HepG2 (cell line): Measurements from ENCODE around the gene NPHP3. TPM values are rescaled to one million over a fixed set of nuclear protein-coding genes. Genes with fewer than 3 reads are reported as not detected.

Source experiments
- CENPT ChIP-seq: sonication (generic); formaldehyde crosslinking; IDR thresholded peaks from 2 replicates; pipeline ENCODE4 v1.8.0; 2022; ENCODE audit warnings: low read depth, mild to moderate bottlenecking, moderate library complexity, missing genetic modification reagents
- CTCF ChIP-seq: sonication (generic); formaldehyde crosslinking; IDR thresholded peaks from 2 replicates; pipeline ENCODE4 v1.5.0; 2020; ENCODE audit warnings: mild to moderate bottlenecking, missing genetic modification reagents, moderate library complexity
- DMTF1 ChIP-seq: sonication (generic); formaldehyde crosslinking; IDR thresholded peaks from 2 replicates; pipeline ENCODE4 v1.4.0; 2020; ENCODE audit warnings: mild to moderate bottlenecking, missing genetic modification reagents
- DNMT1 ChIP-seq: sonication (generic); formaldehyde crosslinking; IDR thresholded peaks from 2 replicates; pipeline ENCODE4 v1.5.1; 2020; ENCODE audit warnings: mild to moderate bottlenecking, missing genetic modification reagents
- FOSL2 ChIP-seq: sonication (generic); formaldehyde crosslinking; IDR thresholded peaks from 2 replicates; pipeline ENCODE4 v1.4.0; 2020; ENCODE audit warnings: missing genetic modification reagents
- HIC2 ChIP-seq: sonication (generic); formaldehyde crosslinking; IDR thresholded peaks from 2 replicates; pipeline ENCODE4 v1.9.0; 2022; ENCODE audit warnings: low read depth, missing genetic modification reagents
- HNRNPK ChIP-seq: fragments of 200-400 bp; formaldehyde crosslinking; IDR thresholded peaks from 2 replicates; pipeline ENCODE4 v1.6.1; 2018; ENCODE audit warnings: low read length, low read depth, moderate library complexity, mild to moderate bottlenecking; ENCODE audit not compliant: poor library complexity, severe bottlenecking
- IRF9 ChIP-seq: sonication (generic); formaldehyde crosslinking; IDR thresholded peaks from 2 replicates; pipeline ENCODE4 v1.8.0; 2022; ENCODE audit warnings: missing genetic modification reagents, mild to moderate bottlenecking, borderline replicate concordance
- MAF1 ChIP-seq: sonication (generic); formaldehyde crosslinking; IDR thresholded peaks from 2 replicates; pipeline ENCODE4 v1.5.0; 2020; ENCODE audit warnings: missing genetic modification reagents, borderline replicate concordance
- MLLT10 ChIP-seq: sonication (generic); formaldehyde crosslinking; IDR thresholded peaks from 2 replicates; pipeline ENCODE4 v1.4.0; 2020; ENCODE audit warnings: missing genetic modification reagents
- PHF5A ChIP-seq: IDR thresholded peaks from one replicate; pipeline ENCODE4 v1.6.1; 2018; ENCODE audit warnings: low read depth, missing genetic modification reagents; ENCODE audit not compliant: unreplicated experiment
- PRDM15 ChIP-seq: sonication (generic); formaldehyde crosslinking; IDR thresholded peaks from 2 replicates; pipeline ENCODE4 v1.4.0; 2020; ENCODE audit warnings: missing genetic modification reagents
- XRCC5 ChIP-seq: fragments of 200-400 bp; formaldehyde crosslinking; optimal IDR thresholded peaks from 2 replicates; pipeline ENCODE3; 2017; ENCODE audit warnings: mild to moderate bottlenecking, low read length
- ZBTB7A ChIP-seq: sonication (generic); formaldehyde crosslinking; IDR thresholded peaks from 2 replicates; pipeline ENCODE4 v1.8.0; 2022; ENCODE audit warnings: mild to moderate bottlenecking, missing genetic modification reagents
- ZFP36 ChIP-seq: fragments of 150-350 bp; IDR thresholded peaks from 2 replicates; pipeline ENCODE4 v1.6.1; 2018; ENCODE audit warnings: borderline replicate concordance, low read length, low read depth; ENCODE audit not compliant: partially characterized antibody
- ZNF414 ChIP-seq: sonication (generic); formaldehyde crosslinking; IDR thresholded peaks from 2 replicates; pipeline ENCODE4 v1.5.0; 2020; ENCODE audit warnings: missing genetic modification reagents
- polyA plus RNA-seq, 8 experiments: library from polyadenylated mRNA; depleted of rRNA in 3 of 8; stranded (reverse) in 7 of 8; unstranded in 1 of 8; fragments of >200 nt; fragmentation: Illumina TruSeq in 4 of 8; extraction: Trizol in 4 of 8; gene quantifications; 2 replicates each; pipeline versions ENCODE4 v1.2.1 to v1.2.3, GENCODE V29; 2011 to 2016; ENCODE audit warnings: low read depth in 4 of 8, missing spikeins in 1 of 8, mixed read lengths in 1 of 8; ENCODE audit not compliant: insufficient read depth in 1 of 8
- total RNA-seq, 5 experiments: library from RNA; depleted of rRNA; stranded (reverse); fragments of >200 nt; fragmentation: Illumina TruSeq; extraction: Trizol; gene quantifications; 2 replicates each; pipeline ENCODE4 v1.2.3, GENCODE V29; 2016; ENCODE audit warnings: low read depth in 1 of 5

NPHP3 gene
- total and polyA plus RNA-seq, 2 of the 13 experiments (the other 11 are each of a cell fraction or from before 2014, with no cell fraction given), result 11.0 to 20.2 TPM

GRCh38 chr3:132659365-132660051, 62.7 kb downstream of the NPHP3 start, which contains the start of gene ACAD11 (continued):
- TF ChIP-seq CTCF (CRISPR knock-in tag) (peak; percentile 70), MAF1 (CRISPR knock-in tag) (0 out of 2 replicates have a peak, but pooled peaks have one; percentile 23), PHF5A (no peak), DNMT1 (CRISPR knock-in tag) (0 out of 2 replicates have a peak, but pooled peaks have one; percentile 37), ZFP36 (no peak), DMTF1 (CRISPR knock-in tag) (no peak), HNRNPK (no peak), FOSL2 (peak; percentile 21; the same call in 1 of the 2 replicates), PRDM15 (CRISPR knock-in tag) (no peak), MLLT10 (CRISPR knock-in tag) (no peak), HIC2 (CRISPR knock-in tag) (no peak), ZBTB7A (no peak), XRCC5 (no peak), CENPT (no peak; the same call in 1 of the 2 replicates), ZNF414 (CRISPR knock-in tag) (peak; percentile 56; the same call in 1 of the 2 replicates), IRF9 (CRISPR knock-in tag) (no peak)
